SH-SY5Y (cell line): ENCODE results near the gene CEMIP2.

ENCODE experiments used
- GATA2 ChIP-seq: IDR thresholded peaks from 2 replicates; pipeline ENCODE4 v1.6.1; 2011; ENCODE audit warnings: mild to moderate bottlenecking, low read depth, low read length
- GATA3 ChIP-seq: IDR thresholded peaks from 2 replicates; pipeline ENCODE4 v1.6.1; 2011; ENCODE audit warnings: low read depth, mild to moderate bottlenecking, low read length, moderate library complexity

GRCh38 chr9:71734950-71735349, 33.4 kb downstream of the CEMIP2 start:
- no peak for TF ChIP-seq GATA3
- TF ChIP-seq GATA2: no peak
